Activated gamma-delta T cell treated with anti-CD3 and anti-CD28 coated beads, Interleukin-2, amount 50 U/mL, for 16 hours (primary cell): ENCODE results near the gene FBF1.

ENCODE experiments used
- DNase-seq: peaks from one replicate; pipeline ENCODE4 v3.0.0-alpha.2; 2020; ENCODE audit warnings: low read depth

FBF1 gene

GRCh38 chr17:75959051-75959838 lies 18.4 kb upstream of the FBF1 start:
- no peak for DNase-seq

GRCh38 chr17:75950855-75951554 lies 10.2 kb upstream of the FBF1 start:
- DNase-seq, result no peak

- DNase-seq, result no peak
These were observed 9.6 kb upstream of the FBF1 start for GRCh38 chr17:75950421-75950820.

GRCh38 chr17:75945211-75945610 lies 4.4 kb upstream of the FBF1 start:
- no peak for DNase-seq

GRCh38 chr17:75943491-75943890 lies 2.6 kb upstream of the FBF1 start:
- no peak for DNase-seq

GRCh38 chr17:75942473-75942872 lies 1.6 kb upstream of the FBF1 start:
- no peak for DNase-seq

- no peak for DNase-seq
These were observed 589 bp upstream of the FBF1 start for GRCh38 chr17:75941442-75941819.

- DNase-seq, result no peak
These were observed 3.2 kb downstream of the FBF1 start for GRCh38 chr17:75937652-75938051.

GRCh38 chr17:75933808-75934207 lies 7.0 kb downstream of the FBF1 start:
- no peak for DNase-seq

GRCh38 chr17:75932852-75933251 lies 8.0 kb downstream of the FBF1 start:
- no peak for DNase-seq

GRCh38 chr17:75931062-75931461 lies 9.8 kb downstream of the FBF1 start:
- no peak for DNase-seq

- DNase-seq, result no peak
These were observed 13.4 kb downstream of the FBF1 start for GRCh38 chr17:75927286-75927922.

GRCh38 chr17:75926456-75926855 lies 14.4 kb downstream of the FBF1 start:
- DNase-seq, result no peak

GRCh38 chr17:75925912-75926311 lies 14.9 kb downstream of the FBF1 start:
- DNase-seq, result no peak

GRCh38 chr17:75925103-75925502 lies 15.7 kb downstream of the FBF1 start:
- DNase-seq, result no peak

- DNase-seq, result no peak
These were observed 17.6 kb downstream of the FBF1 start for GRCh38 chr17:75922963-75923874.

- DNase-seq, result no peak
These were observed 18.5 kb downstream of the FBF1 start for GRCh38 chr17:75922173-75922961.

- DNase-seq, result no peak
These were observed 19.2 kb downstream of the FBF1 start for GRCh38 chr17:75921596-75921995.

- DNase-seq, result no peak
These were observed 20.7 kb downstream of the FBF1 start for GRCh38 chr17:75920045-75920560.

GRCh38 chr17:75919611-75920010 lies 21.2 kb downstream of the FBF1 start:
- DNase-seq, result no peak

- no peak for DNase-seq
These were observed 22.9 kb downstream of the FBF1 start for GRCh38 chr17:75917917-75918445.
